Common myeloid progenitor, CD34-positive (primary cell): ENCODE data around the gene INKA2.

ENCODE experiments used
- CTCF ChIA-PET: fragments of 350-600 bp; sonication (Branson Sonifier 250); formaldehyde crosslinking; loops from one replicate; lab custom pipeline; 2021; ENCODE audit warnings: antibody characterized with exemption; lab: Charles Lee
- POLR2A ChIA-PET: fragments of 350-600 bp; sonication (Branson Sonifier 250); formaldehyde crosslinking; loops from one replicate; lab custom pipeline; 2021; ENCODE audit warnings: antibody characterized with exemption; lab: Charles Lee
- DNase-seq, 3 donors: peaks; one replicate each; pipeline versions ENCODE4 v3.0.0 to v3.0.0-alpha.2; 2013
- H3K27ac ChIP-seq, 2 experiments: 1 replicate in 1 of 2; 2 replicates in 1 of 2; pipeline ENCODE4 v1.7.0; 2013; ENCODE audit warnings: inconsistent platforms in 2 of 2, low read length in 2 of 2, mild to moderate bottlenecking in 2 of 2, low read depth in 1 of 2, moderate library complexity in 1 of 2; ENCODE audit not compliant: severe bottlenecking in 2 of 2, insufficient read depth in 1 of 2, poor library complexity in 1 of 2
- H3K27me3 ChIP-seq, 5 experiments: replicated peaks in 2 of 5; 1 replicate in 3 of 5; 2 replicates in 2 of 5; pipeline versions ENCODE4 v1.6.1 to v1.7.0; 2013; ENCODE audit warnings: low read length in 4 of 5, mild to moderate bottlenecking in 2 of 5, moderate library complexity in 2 of 5, inconsistent platforms in 1 of 5; ENCODE audit not compliant: insufficient read depth in 5 of 5, control insufficient read depth in 4 of 5
- H3K36me3 ChIP-seq, 4 experiments: 1 replicate in 2 of 4; 2 replicates in 2 of 4; pipeline versions ENCODE4 v1.6.1 to v1.7.0; 2013; ENCODE audit warnings: low read length in 3 of 4, control low read depth in 1 of 4, mild to moderate bottlenecking in 1 of 4; ENCODE audit not compliant: control insufficient read depth in 4 of 4, insufficient read depth in 4 of 4
- H3K4me1 ChIP-seq, 4 experiments: 1 replicate in 3 of 4; 2 replicates in 1 of 4; pipeline versions ENCODE4 v1.6.1 to v1.7.1; 2013; ENCODE audit warnings: low read length in 3 of 4, mild to moderate bottlenecking in 3 of 4, control low read depth in 1 of 4, inconsistent platforms in 1 of 4, moderate library complexity in 1 of 4; ENCODE audit not compliant: control insufficient read depth in 4 of 4, insufficient read depth in 4 of 4; ENCODE audit errors: control extremely low read depth in 1 of 4
- H3K4me3 ChIP-seq, 7 experiments: 1 replicate in 4 of 7; 2 replicates in 3 of 7; pipeline versions ENCODE4 v1.5.1 to v1.7.0; 2013; ENCODE audit warnings: mild to moderate bottlenecking in 7 of 7, low read length in 6 of 7, moderate library complexity in 6 of 7, inconsistent platforms in 2 of 7, low read depth in 2 of 7, control low read depth in 1 of 7; ENCODE audit not compliant: insufficient read depth in 4 of 7, control insufficient read depth in 1 of 7; ENCODE audit errors: extremely low read depth in 1 of 7
- H3K9me3 ChIP-seq, 5 experiments: 1 replicate in 4 of 5; 2 replicates in 1 of 5; pipeline versions ENCODE4 v1.6.1 to v1.7.1; 2013; ENCODE audit warnings: low read length in 4 of 5, mild to moderate bottlenecking in 2 of 5, inconsistent platforms in 1 of 5, low read depth in 1 of 5, moderate library complexity in 1 of 5; ENCODE audit not compliant: control insufficient read depth in 4 of 5, insufficient read depth in 2 of 5; ENCODE audit errors: control extremely low read depth in 1 of 5
- WGBS: methylation state at CpG from one replicate; pipeline ENCODE4 v1.1.5; 2013; ENCODE audit not compliant: insufficient coverage; 5-methylcytosine and 5-hydroxymethylcytosine counted together

The INKA2 gene

DNA sequence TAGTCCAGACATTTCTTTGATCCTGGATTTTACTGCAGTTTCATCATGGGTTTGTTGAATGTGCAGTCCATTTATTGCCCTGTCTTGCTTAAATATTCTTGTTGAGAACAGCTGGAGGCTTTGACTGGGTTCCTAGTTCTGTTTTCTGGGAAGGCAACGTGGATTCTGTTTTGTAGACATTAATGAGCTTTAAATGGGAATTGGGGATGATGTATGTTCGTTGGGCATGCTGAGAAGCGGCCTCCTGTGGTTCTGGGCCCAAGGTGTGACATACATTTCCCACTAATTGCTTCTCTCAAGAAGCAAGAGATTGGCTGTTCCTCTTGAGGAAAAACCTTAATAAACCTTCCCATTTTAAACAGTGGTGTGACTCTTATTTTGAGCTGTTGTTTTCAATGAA is 22.9 kb downstream of the INKA2 start:
- H3K27me3 ChIP-seq, result no peaks in the 10 kb centered on the region
- H3K9me3 ChIP-seq, result no peaks in the 10 kb centered on the region
- H3K4me3 ChIP-seq, result no peak overlapping the region
- no peak for DNase-seq
- CTCF ChIA-PET, result interaction anchor here (1.0 to 12.1 kb wide), 12 partner anchors 11 to 235 kb away, joined by 3 to 213 read pairs (median 48); partner anchors contain the start of genes DDX20 and INKA2
- POLR2A ChIA-PET, result interaction anchor here (0.6 to 1.8 kb wide), 2 partner anchors 30 to 38 kb away, joined by 3 to 7 read pairs; no protein-coding TSS in a partner anchor
- peaks cover 0 to 9% (median 7%) of the 10 kb centered on the region in 4 experiments for H3K36me3 ChIP-seq
- WGBS, result 100% methylated on average over 2 of the region's 3 CpGs
- H3K4me1 ChIP-seq, result peaks cover 0 to 2% (median 0%) of the 10 kb centered on the region in 4 experiments
- no peak overlapping the region for H3K27ac ChIP-seq

DNA sequence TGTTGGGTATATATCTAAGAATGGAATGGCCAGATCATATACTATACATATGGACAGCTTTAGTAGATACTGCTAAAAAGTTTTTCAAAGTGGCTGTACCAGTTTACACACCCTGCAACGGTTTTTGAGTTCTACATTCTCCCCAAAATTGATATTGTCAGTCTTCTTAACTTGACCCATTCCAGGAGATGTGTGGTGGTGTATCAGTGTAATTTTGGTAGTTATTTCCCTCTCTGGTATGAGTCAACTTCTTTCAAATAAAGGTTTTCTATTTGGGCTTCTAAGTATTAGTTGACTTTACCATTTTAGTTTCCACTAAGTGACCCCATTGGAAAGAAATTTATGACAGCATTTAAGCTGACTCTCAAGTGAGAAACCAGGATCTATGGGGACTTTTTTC is 29.2 kb downstream of the INKA2 start:
- Histone ChIP-seq H3K4me1 (peaks cover 0 to 2% (median 0%) of the 10 kb centered on the region in 4 experiments), H3K27me3 (no peaks in the 10 kb centered on the region), H3K36me3 (peaks cover 15 to 41% (median 28%) of the 10 kb centered on the region in 4 experiments), H3K4me3 (no peak overlapping the region), H3K27ac (no peak overlapping the region), H3K9me3 (no peaks in the 10 kb centered on the region)
- ChIA-PET CTCF (interaction anchor here (0.6 to 12.1 kb wide), 6 partner anchors 10 to 245 kb away, joined by 3 to 213 read pairs (median 4); no protein-coding TSS in a partner anchor), POLR2A (no interaction called here)
- no peak for DNase-seq
- WGBS, result no CpG with 5 or more reads among the region's 1 CpG

DNA sequence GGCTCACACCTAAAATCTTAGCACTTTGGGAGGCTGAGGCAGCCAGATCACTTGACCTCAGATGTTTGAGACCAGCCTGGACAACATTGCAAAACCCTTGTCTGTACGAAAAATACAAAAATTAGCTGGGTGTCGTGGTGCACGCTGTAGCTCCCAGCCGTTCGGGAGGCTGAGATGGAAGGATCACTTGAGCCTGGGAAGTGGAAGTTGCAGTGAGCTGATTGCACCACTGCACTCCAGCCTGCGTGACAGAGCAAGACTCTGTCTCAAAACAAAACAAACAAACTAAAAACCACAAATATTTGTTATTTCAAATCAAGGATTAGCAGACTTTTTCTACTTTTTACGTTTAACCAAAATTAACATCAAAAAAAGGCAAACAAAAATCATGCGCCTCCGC is 31.3 kb downstream of the INKA2 start:
- peaks cover 20 to 58% (median 40%) of the 10 kb centered on the region in 4 experiments for H3K36me3 ChIP-seq
- DNase-seq, result no peak
- no peaks in the 10 kb centered on the region for H3K4me1 ChIP-seq
- H3K9me3 ChIP-seq, result no peaks in the 10 kb centered on the region
- ChIA-PET POLR2A (no interaction called here), CTCF (interaction anchor here (0.8 to 1.7 kb wide), 3 partner anchors 15 to 232 kb away, joined by 3 to 5 read pairs (median 3); no protein-coding TSS in a partner anchor)
- H3K27me3 ChIP-seq, result no peaks in the 10 kb centered on the region
- no peak overlapping the region for H3K4me3 ChIP-seq
- no peak overlapping the region for H3K27ac ChIP-seq
- WGBS, result 85% methylated on average over 5 of the region's 9 CpGs

DNA sequence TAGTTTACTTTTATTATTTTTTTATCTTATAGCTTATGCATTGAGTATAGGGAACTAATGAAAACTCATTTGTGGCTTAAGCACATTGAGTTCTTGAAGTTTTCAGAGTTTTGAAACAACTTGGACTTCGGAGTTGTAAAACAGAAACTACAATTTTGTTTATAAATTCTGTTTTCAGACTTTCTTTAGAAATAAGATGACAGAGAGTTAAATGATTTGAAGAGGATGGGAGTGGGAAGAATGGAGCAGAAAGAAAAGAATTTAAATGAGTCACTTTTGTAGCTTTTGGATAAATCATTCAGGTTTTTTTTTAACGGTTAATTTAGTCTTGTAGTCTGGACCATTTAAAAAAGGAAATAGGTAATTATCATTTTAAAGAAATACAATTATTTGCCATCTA is 32.3 kb downstream of the INKA2 start:
- no peak overlapping the region for H3K27ac ChIP-seq
- POLR2A ChIA-PET, result no interaction called here

DNA sequence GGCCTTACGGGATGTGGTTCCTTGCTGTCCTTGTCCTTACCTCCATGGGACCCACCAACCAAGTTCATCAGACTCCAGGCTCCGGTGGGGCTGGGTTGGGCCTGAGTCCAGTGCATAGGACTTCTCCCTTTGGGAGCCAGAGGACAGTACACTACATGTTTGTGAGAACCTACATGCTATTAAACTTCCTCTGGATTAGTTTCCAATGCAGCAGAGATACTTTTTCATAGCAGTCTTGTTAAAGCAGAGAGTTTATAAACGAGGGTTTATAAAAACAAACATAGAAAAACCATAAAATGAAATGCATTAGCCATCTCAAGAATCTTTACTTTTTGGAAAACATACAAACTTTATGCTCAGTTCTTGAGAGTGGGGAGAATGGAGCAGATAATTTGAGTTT is 33.4 kb downstream of the INKA2 start:
- Histone ChIP-seq H3K27me3 (no peaks in the 10 kb centered on the region), H3K27ac (no peak overlapping the region), H3K9me3 (no peaks in the 10 kb centered on the region), H3K4me1 (no peaks in the 10 kb centered on the region), H3K4me3 (no peak overlapping the region), H3K36me3 (peaks cover 20 to 69% (median 49%) of the 10 kb centered on the region in 4 experiments)
- CTCF ChIA-PET, result interaction anchor here (5.9 kb wide), 1 partner anchor 9 kb away, joined by 39 read pairs; no protein-coding TSS in a partner anchor
- POLR2A ChIA-PET, result no interaction called here
- no peak for DNase-seq
- 92% methylated on average over 2 of the region's 3 CpGs for WGBS

More for the DNA sequence above, 32.3 kb downstream of the INKA2 start:
- no peak for DNase-seq
- no peaks in the 10 kb centered on the region for H3K27me3 ChIP-seq
- H3K4me3 ChIP-seq, result no peak overlapping the region
- peaks cover 18 to 64% (median 42%) of the 10 kb centered on the region in 4 experiments for H3K36me3 ChIP-seq
- 100% methylated on average over 1 of the region's 2 CpGs for WGBS
- H3K4me1 ChIP-seq, result no peaks in the 10 kb centered on the region
- CTCF ChIA-PET, result interaction anchor here (0.6 to 1.7 kb wide), 4 partner anchors 12 to 214 kb away, joined by 3 to 5 read pairs (median 4); no protein-coding TSS in a partner anchor
- H3K9me3 ChIP-seq, result no peaks in the 10 kb centered on the region

DNA sequence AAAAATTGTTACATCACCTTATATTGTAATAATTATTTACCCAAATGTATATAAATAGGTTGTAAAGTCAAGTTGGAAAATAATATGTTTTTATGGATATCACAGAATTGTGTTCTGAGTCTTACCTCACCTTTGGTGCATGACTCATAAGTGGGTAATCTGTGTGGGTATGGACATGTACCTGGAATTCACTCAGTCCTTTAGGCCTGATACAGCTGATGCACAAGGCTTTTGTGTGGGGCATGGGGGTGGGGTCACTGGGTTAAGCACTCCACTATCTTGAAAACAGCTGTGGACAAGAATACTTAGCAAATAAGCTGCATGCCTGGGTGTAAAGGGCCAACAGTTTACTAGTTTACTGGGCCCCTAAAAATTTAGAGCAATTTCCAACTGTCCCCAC is 34.4 kb downstream of the INKA2 start:
- peaks cover 24 to 72% (median 52%) of the 10 kb centered on the region in 4 experiments for H3K36me3 ChIP-seq
- H3K27ac ChIP-seq, result no peak overlapping the region
- no peaks in the 10 kb centered on the region for H3K27me3 ChIP-seq
- H3K4me3 ChIP-seq, result no peak overlapping the region
- DNase-seq, result no peak
- H3K4me1 ChIP-seq, result no peaks in the 10 kb centered on the region
- H3K9me3 ChIP-seq, result no peaks in the 10 kb centered on the region
- ChIA-PET POLR2A (no interaction called here), CTCF (interaction anchor here (0.8 to 5.9 kb wide), 5 partner anchors 10 to 63 kb away, joined by 4 to 39 read pairs (median 4); no protein-coding TSS in a partner anchor)

DNA sequence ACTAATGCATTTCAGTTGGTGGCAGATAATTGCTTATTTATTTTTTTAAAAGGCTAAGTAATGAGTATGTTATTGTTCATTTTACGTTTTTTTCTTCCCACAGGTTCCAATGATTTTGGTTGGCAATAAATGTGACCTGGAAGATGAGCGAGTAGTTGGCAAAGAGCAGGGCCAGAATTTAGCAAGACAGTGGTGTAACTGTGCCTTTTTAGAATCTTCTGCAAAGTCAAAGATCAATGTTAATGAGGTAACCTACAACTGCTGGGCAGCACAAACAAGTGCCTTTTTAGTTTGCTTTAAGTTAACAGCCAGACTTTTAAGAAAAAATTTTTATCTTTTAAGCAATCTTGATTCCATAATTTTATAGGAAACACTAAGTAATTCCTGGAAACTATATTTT is 35.0 kb downstream of the INKA2 start:
- Histone ChIP-seq H3K36me3 (peaks cover 24 to 73% (median 52%) of the 10 kb centered on the region in 4 experiments), H3K27me3 (no peaks in the 10 kb centered on the region), H3K4me1 (no peaks in the 10 kb centered on the region), H3K9me3 (no peaks in the 10 kb centered on the region), H3K4me3 (no peak overlapping the region), H3K27ac (no peak overlapping the region)
- CTCF ChIA-PET, result interaction anchor here (1.2 to 5.9 kb wide), 4 partner anchors 10 to 27 kb away, joined by 4 to 39 read pairs (median 4); no protein-coding TSS in a partner anchor
- POLR2A ChIA-PET, result no interaction called here
- WGBS, result 94% methylated on average over 2 of the region's 2 CpGs
- DNase-seq, result no peak
